ENCODE data around the gene PSME1. TPM values are rescaled to one million over a fixed set of nuclear protein-coding genes. Genes with fewer than 3 reads are reported as not detected.

Gene PSME1
- total RNA-seq, 1 donor from 2014 or later, result 385 TPM

GRCh38 chr14:24172871-24173281, 36.9 kb downstream of the PSME1 start:
- DNase-seq (ENCODE audit: low read depth), result no peak
- no peak for TF ChIP-seq CTCF (conservative IDR thresholded peaks at IDR 0.05; ENCODE audit: low read depth, low read length)
- peak overlapping the region; percentile 50 for H3K4me3 ChIP-seq (ENCODE audit: low read depth, low read length)

- DNase-seq (ENCODE audit: low read depth), result no peak
- no peak overlapping the region for H3K4me3 ChIP-seq (ENCODE audit: low read depth, low read length)
- TF ChIP-seq CTCF (conservative IDR thresholded peaks at IDR 0.05; ENCODE audit: low read depth, low read length), result no peak
These were observed 40.6 kb downstream of the PSME1 start for GRCh38 chr14:24176599-24176998.

- H3K4me3 ChIP-seq (ENCODE audit: low read depth, low read length), result no peak overlapping the region
- no peak for TF ChIP-seq CTCF (conservative IDR thresholded peaks at IDR 0.05; ENCODE audit: low read depth, low read length)
These were observed 41.2 kb downstream of the PSME1 start for GRCh38 chr14:24177041-24177825.

GRCh38 chr14:24177891-24178290, 41.9 kb downstream of the PSME1 start:
- H3K4me3 ChIP-seq (ENCODE audit: low read depth, low read length), result no peak overlapping the region
- DNase-seq (ENCODE audit: low read depth), result no peak
- TF ChIP-seq CTCF (conservative IDR thresholded peaks at IDR 0.05; ENCODE audit: low read depth, low read length), result no peak

More at GRCh38 chr14:24177041-24177825, 41.2 kb downstream of the PSME1 start:
- no peak for DNase-seq (ENCODE audit: low read depth)

GRCh38 chr14:24178399-24179178, 42.6 kb downstream of the PSME1 start:
- H3K4me3 ChIP-seq (ENCODE audit: low read depth, low read length), result no peak overlapping the region
- no peak for DNase-seq (ENCODE audit: low read depth)
- TF ChIP-seq CTCF (conservative IDR thresholded peaks at IDR 0.05; ENCODE audit: low read depth, low read length), result no peak

- TF ChIP-seq CTCF (conservative IDR thresholded peaks at IDR 0.05; ENCODE audit: low read depth, low read length), result no peak
- DNase-seq (ENCODE audit: low read depth), result no peak
- no peak overlapping the region for H3K4me3 ChIP-seq (ENCODE audit: low read depth, low read length)
These were observed 43.4 kb downstream of the PSME1 start for GRCh38 chr14:24179294-24179960.

Measured in epithelial cell of proximal tubule (primary cell).